ENCODE data around the gene PTH. TPM values are rescaled to one million over a fixed set of nuclear protein-coding genes. Genes with fewer than 3 reads are reported as not detected.

The PTH gene
- not detected for total RNA-seq (2013)
- polyA plus RNA-seq (not detected), polyA minus RNA-seq (not detected in 2 replicates), total RNA-seq (0 to 0.60 (median 0) reads per million in 11 experiments)

DNA sequence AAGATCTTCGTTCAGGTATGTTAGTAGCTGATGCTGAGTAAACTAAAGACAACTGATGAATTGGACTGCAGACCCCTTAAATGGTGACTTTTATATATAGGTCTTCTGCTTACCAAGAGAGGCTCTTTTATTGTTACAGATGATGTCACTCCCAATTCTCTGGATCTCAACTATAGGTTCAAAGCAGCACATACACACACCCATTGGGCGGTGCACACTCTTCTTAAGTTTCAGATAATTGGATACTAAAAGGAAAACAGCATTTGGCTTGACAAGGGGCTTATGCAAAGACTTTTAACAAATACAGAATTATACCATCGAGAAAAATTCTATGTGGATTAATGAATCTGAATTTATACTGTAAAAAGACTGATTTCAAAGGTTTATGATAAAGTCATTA is at the start of gene PTH:
Gene PTH, minus strand, starts transcription at position 69 of the 400 bp plus-strand sequence. CDS start 3,142 bp downstream, outside the sequence.
- peaks cover 0 to 2% (median 0%) of the 10 kb centered on the region in 7 donors for H3K9me3 Mint-ChIP-seq
- TF ChIP-seq, protein P1, sequence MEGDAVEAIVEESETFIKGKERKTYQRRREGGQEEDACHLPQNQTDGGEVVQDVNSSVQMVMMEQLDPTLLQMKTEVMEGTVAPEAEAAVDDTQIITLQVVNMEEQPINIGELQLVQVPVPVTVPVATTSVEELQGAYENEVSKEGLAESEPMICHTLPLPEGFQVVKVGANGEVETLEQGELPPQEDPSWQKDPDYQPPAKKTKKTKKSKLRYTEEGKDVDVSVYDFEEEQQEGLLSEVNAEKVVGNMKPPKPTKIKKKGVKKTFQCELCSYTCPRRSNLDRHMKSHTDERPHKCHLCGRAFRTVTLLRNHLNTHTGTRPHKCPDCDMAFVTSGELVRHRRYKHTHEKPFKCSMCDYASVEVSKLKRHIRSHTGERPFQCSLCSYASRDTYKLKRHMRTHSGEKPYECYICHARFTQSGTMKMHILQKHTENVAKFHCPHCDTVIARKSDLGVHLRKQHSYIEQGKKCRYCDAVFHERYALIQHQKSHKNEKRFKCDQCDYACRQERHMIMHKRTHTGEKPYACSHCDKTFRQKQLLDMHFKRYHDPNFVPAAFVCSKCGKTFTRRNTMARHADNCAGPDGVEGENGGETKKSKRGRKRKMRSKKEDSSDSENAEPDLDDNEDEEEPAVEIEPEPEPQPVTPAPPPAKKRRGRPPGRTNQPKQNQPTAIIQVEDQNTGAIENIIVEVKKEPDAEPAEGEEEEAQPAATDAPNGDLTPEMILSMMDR (IDR thresholded peaks at IDR 0.05): no peak
- H3K27ac Mint-ChIP-seq: no peak within 1 kb of the TSS
- H3K4me3 Mint-ChIP-seq: no peak within 1 kb of the TSS
- H3K36me3 Mint-ChIP-seq: no peaks in the 10 kb centered on the region
- no peak within 1 kb of the TSS for H3K4me3 ChIP-seq (replicated peaks in 1 of 3; ENCODE audit: low read depth in 2 of 3, low read length in 3 of 3)
- DNase-seq: no peak
- H4K20me1 ChIP-seq (ENCODE audit: insufficient read depth, low read length): no peaks in the 10 kb centered on the region
- peaks cover 0 to 6% (median 4%) of the 10 kb centered on the region in 3 donors for H3K27me3 Mint-ChIP-seq (ENCODE audit: low read depth in 3 of 3)
- H3K79me2 ChIP-seq (ENCODE audit: insufficient read depth, low read length): no peaks in the 10 kb centered on the region
- H3K4me1 Mint-ChIP-seq: no peaks in the 10 kb centered on the region
- H3K4me1 ChIP-seq (ENCODE audit: control insufficient read depth in 1 of 2, insufficient read depth in 2 of 2, low read length in 2 of 2): no peaks in the 10 kb centered on the region
- no peak within 1 kb of the TSS for H2AFZ ChIP-seq (ENCODE audit: insufficient read depth, low read depth, low read length, poor library complexity, severe bottlenecking)
- H3K27ac ChIP-seq (ENCODE audit: low read depth in 1 of 2, low read length in 2 of 2): no peak within 1 kb of the TSS
- H3K9me3 ChIP-seq (replicated peaks in 1 of 2; ENCODE audit: control insufficient read depth in 1 of 2, insufficient read depth in 1 of 2, low read length in 2 of 2): no peaks in the 10 kb centered on the region
- H3K27me3 ChIP-seq (ENCODE audit: control insufficient read depth in 2 of 2, insufficient read depth in 2 of 2, low read length in 2 of 2): peaks cover 0 to 3% of the 10 kb centered on the region in 2 donors
- intact Hi-C loops (cut with micrococcal nuclease): no loop called here
- H3K9ac ChIP-seq (ENCODE audit: insufficient read depth, low read length, poor library complexity, severe bottlenecking): no peak within 1 kb of the TSS
- H3K36me3 ChIP-seq (replicated peaks in 1 of 2; ENCODE audit: control insufficient read depth in 1 of 2, insufficient read depth in 2 of 2, low read length in 2 of 2): no peaks in the 10 kb centered on the region
- no CpG with 5 or more reads among the region's 3 CpGs for WGBS (ENCODE audit: insufficient coverage)
- no peak within 1 kb of the TSS for H3K4me2 ChIP-seq (replicated peaks; ENCODE audit: extremely low read depth, low read length, poor library complexity, severe bottlenecking)

DNA sequence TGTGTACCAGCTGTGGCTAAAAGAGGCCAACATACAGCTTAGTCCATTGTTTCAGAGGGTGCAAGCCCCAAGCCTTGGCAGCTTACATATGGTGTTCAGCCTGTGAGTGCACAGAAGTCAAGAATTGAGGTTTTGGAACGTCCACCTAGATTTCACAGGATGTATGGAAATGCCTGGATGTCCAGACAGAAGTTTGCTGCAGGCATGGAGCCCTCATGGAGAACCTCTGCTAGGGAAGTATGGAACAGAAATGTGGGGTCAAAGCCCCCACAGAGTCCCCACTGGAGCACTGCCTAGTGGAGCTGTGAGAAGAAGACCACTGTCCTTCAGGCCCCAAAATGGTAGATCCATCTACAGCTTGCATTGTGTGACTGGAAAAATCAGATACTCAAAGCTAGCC is 42.2 kb upstream of the PTH start:
- no peaks in the 10 kb centered on the region for H3K4me1 ChIP-seq (ENCODE audit: control insufficient read depth in 1 of 2, insufficient read depth in 2 of 2, low read length in 2 of 2)
- Mint-ChIP-seq H3K4me3 (no peak overlapping the region), H3K9me3 (peaks cover 15 to 33% (median 31%) of the 10 kb centered on the region in 7 donors), H3K4me1 (no peaks in the 10 kb centered on the region), H3K27ac (no peak overlapping the region), H3K27me3 (ENCODE audit: low read depth in 3 of 3) (peaks cover 0 to 2% (median 0%) of the 10 kb centered on the region in 3 donors), H3K36me3 (no peaks in the 10 kb centered on the region)
- no peak overlapping the region for H3K9ac ChIP-seq (ENCODE audit: insufficient read depth, low read length, poor library complexity, severe bottlenecking)
- no peak for DNase-seq
- H2AFZ ChIP-seq (ENCODE audit: insufficient read depth, low read depth, low read length, poor library complexity, severe bottlenecking): no peak overlapping the region
- no peaks in the 10 kb centered on the region for H3K79me2 ChIP-seq (ENCODE audit: insufficient read depth, low read length)
- WGBS (ENCODE audit: insufficient coverage): 67% methylated on average over 1 of the region's 1 CpG
- H3K36me3 ChIP-seq (replicated peaks in 1 of 2; ENCODE audit: control insufficient read depth in 1 of 2, insufficient read depth in 2 of 2, low read length in 2 of 2): no peaks in the 10 kb centered on the region
- no peak overlapping the region for H3K27ac ChIP-seq (ENCODE audit: low read depth in 1 of 2, low read length in 2 of 2)
- intact Hi-C loops (cut with micrococcal nuclease): no loop called here
- no peak overlapping the region for H3K4me2 ChIP-seq (replicated peaks; ENCODE audit: extremely low read depth, low read length, poor library complexity, severe bottlenecking)
- H3K4me3 ChIP-seq (replicated peaks in 1 of 3; ENCODE audit: low read depth in 2 of 3, low read length in 3 of 3): no peak overlapping the region
- TF ChIP-seq, protein P1 (IDR thresholded peaks at IDR 0.05): no peak
- peaks cover 11 to 33% of the 10 kb centered on the region in 2 donors for H3K9me3 ChIP-seq (replicated peaks in 1 of 2; ENCODE audit: control insufficient read depth in 1 of 2, insufficient read depth in 1 of 2, low read length in 2 of 2)
- H3K27me3 ChIP-seq (ENCODE audit: control insufficient read depth in 2 of 2, insufficient read depth in 2 of 2, low read length in 2 of 2): no peaks in the 10 kb centered on the region
- no peaks in the 10 kb centered on the region for H4K20me1 ChIP-seq (ENCODE audit: insufficient read depth, low read length)
